CD14-positive monocyte (primary cell): ENCODE data around the gene ING2. TPM values are rescaled to one million over a fixed set of nuclear protein-coding genes. Genes with fewer than 3 reads are reported as not detected.

Experiments
- DNase-seq, 3 donors: peaks; one replicate each; pipeline ENCODE4 v3.0.0-alpha.2; 2011 to 2022
- H2AFZ ChIP-seq: 2 replicates; pipeline ENCODE4 v1.6.0; 2012; ENCODE audit warnings: mild to moderate bottlenecking, low read depth, low read length, inconsistent platforms; ENCODE audit not compliant: insufficient read depth, poor library complexity, severe bottlenecking
- H3K27ac ChIP-seq, 2 donors: 1 replicate in 1 of 2; 2 replicates in 1 of 2; pipeline ENCODE4 v1.5.1; 2012 to 2013; ENCODE audit warnings: low read length in 2 of 2, control low read depth in 1 of 2, inconsistent platforms in 1 of 2, low read depth in 1 of 2, mild to moderate bottlenecking in 1 of 2
- H3K27me3 ChIP-seq, 2 donors: one replicate each; pipeline versions ENCODE4 v1.6.0 to v1.6.1; 2011 to 2013; ENCODE audit warnings: low read length in 2 of 2; ENCODE audit not compliant: control insufficient read depth in 2 of 2, insufficient read depth in 2 of 2
- H3K36me3 ChIP-seq, 2 donors: replicated peaks in 1 of 2; 1 replicate in 1 of 2; 2 replicates in 1 of 2; pipeline versions ENCODE4 v1.5.1 to v1.6.1; 2012 to 2013; ENCODE audit warnings: low read length in 2 of 2, control low read depth in 1 of 2, inconsistent platforms in 1 of 2, mild to moderate bottlenecking in 1 of 2; ENCODE audit not compliant: insufficient read depth in 2 of 2, control insufficient read depth in 1 of 2
- H3K4me1 ChIP-seq, 2 donors: 1 replicate in 1 of 2; 2 replicates in 1 of 2; pipeline versions ENCODE4 v1.5.1 to v1.6.1; 2012 to 2013; ENCODE audit warnings: low read length in 2 of 2, control low read depth in 1 of 2, inconsistent platforms in 1 of 2, mild to moderate bottlenecking in 1 of 2, moderate library complexity in 1 of 2; ENCODE audit not compliant: insufficient read depth in 2 of 2, control insufficient read depth in 1 of 2
- H3K4me2 ChIP-seq: replicated peaks from 2 replicates; pipeline ENCODE3; 2012; ENCODE audit warnings: low read length, moderate library complexity, mild to moderate bottlenecking; ENCODE audit not compliant: poor library complexity, severe bottlenecking; ENCODE audit errors: extremely low read depth
- H3K4me3 ChIP-seq, 3 experiments: fragments of 200-600 bp in 1 of 3; sonication (generic) in 1 of 3; replicated peaks in 1 of 3; 1 replicate in 2 of 3; 2 replicates in 1 of 3; pipeline ENCODE4 v1.5.1; 2011 to 2013; ENCODE audit warnings: low read length in 3 of 3, mild to moderate bottlenecking in 3 of 3, control low read depth in 2 of 3, low read depth in 2 of 3, inconsistent platforms in 1 of 3, moderate library complexity in 1 of 3
- H3K79me2 ChIP-seq: 2 replicates; pipeline ENCODE4 v1.6.0; 2012; ENCODE audit warnings: mild to moderate bottlenecking, control low read depth, inconsistent platforms, low read length, moderate library complexity; ENCODE audit not compliant: insufficient read depth
- H3K9ac ChIP-seq: 2 replicates; pipeline ENCODE4 v1.6.0; 2017; ENCODE audit warnings: low read length, mild to moderate bottlenecking; ENCODE audit not compliant: insufficient read depth, poor library complexity, severe bottlenecking
- H3K9me3 ChIP-seq, 2 donors: replicated peaks in 1 of 2; 1 replicate in 1 of 2; 2 replicates in 1 of 2; pipeline versions ENCODE4 v1.5.1 to v1.6.1; 2012 to 2013; ENCODE audit warnings: low read length in 2 of 2, control low read depth in 1 of 2; ENCODE audit not compliant: control insufficient read depth in 1 of 2, insufficient read depth in 1 of 2
- H4K20me1 ChIP-seq: 2 replicates; pipeline ENCODE4 v1.6.0; 2012; ENCODE audit warnings: mild to moderate bottlenecking, low read length, control low read depth, moderate library complexity; ENCODE audit not compliant: insufficient read depth
- H3K27ac Mint-ChIP-seq, 7 donors: one replicate each; pipeline ENCODE4 v1.8.0; 2020; ENCODE audit warnings: mild to moderate bottlenecking in 7 of 7, mixed read lengths in 7 of 7, moderate library complexity in 6 of 7, inconsistent platforms in 2 of 7
- H3K27me3 Mint-ChIP-seq, 3 donors: one replicate each; pipeline ENCODE4 v1.8.0; 2021 to 2022; ENCODE audit warnings: low read depth in 3 of 3, mild to moderate bottlenecking in 3 of 3, mixed read lengths in 3 of 3, moderate library complexity in 3 of 3, inconsistent platforms in 1 of 3
- H3K36me3 Mint-ChIP-seq, 2 donors: one replicate each; pipeline ENCODE4 v1.8.0; 2020; ENCODE audit warnings: mixed read lengths in 2 of 2, inconsistent platforms in 1 of 2, mild to moderate bottlenecking in 1 of 2
- H3K4me1 Mint-ChIP-seq: one replicate; pipeline ENCODE4 v1.8.0; 2020; ENCODE audit warnings: mild to moderate bottlenecking, mixed read lengths
- H3K4me3 Mint-ChIP-seq, 2 donors: one replicate each; pipeline ENCODE4 v1.8.0; 2020; ENCODE audit warnings: mild to moderate bottlenecking in 2 of 2, mixed read lengths in 2 of 2, moderate library complexity in 1 of 2
- H3K9me3 Mint-ChIP-seq, 7 donors: one replicate each; pipeline ENCODE4 v1.8.0; 2020 to 2022; ENCODE audit warnings: mixed read lengths in 7 of 7, mild to moderate bottlenecking in 6 of 7, moderate library complexity in 6 of 7, inconsistent platforms in 2 of 7
- CTCF ChIP-seq: fragments of 200-600 bp; IDR thresholded peaks from one replicate; pipeline ENCODE4 v1.8.0; 2022; ENCODE audit warnings: antibody characterized with exemption, mild to moderate bottlenecking
- WGBS: methylation state at CpG from one replicate; pipeline ENCODE4 v1.1.5; 2013; ENCODE audit warnings: missing lambda C conversion rate; ENCODE audit not compliant: insufficient coverage; 5-methylcytosine and 5-hydroxymethylcytosine counted together
- intact Hi-C, 2 donors: fragments of 100-400 bp; cut with micrococcal nuclease; formaldehyde crosslinking; loops; one replicate each; pipeline versions ENCODE4 v1.15.0 to v1.15.1; 2023
- polyA plus RNA-seq, 3 donors: library from polyadenylated mRNA; depleted of rRNA in 1 of 3; unstranded in 2 of 3; stranded (reverse) in 1 of 3; fragments of 300-500 nt in 2 of 3; fragments of >200 nt in 1 of 3; fragmentation: Illumina TruSeq in 2 of 3; gene quantifications; 1 replicate in 2 of 3; 2 replicates in 1 of 3; pipeline ENCODE4 v1.2.3, GENCODE V29; 2012 to 2021

ING2 gene
- polyA plus RNA-seq, 3 donors, result 6.6 to 12.2 (median 10.5) TPM

GRCh38 chr4:183554878-183555585 lies 50.2 kb downstream of the ING2 start:
- H3K9me3 ChIP-seq, result peaks cover 0 to 12% of the 10 kb centered on the region in 2 donors
- H3K79me2 ChIP-seq, result no peaks in the 10 kb centered on the region
- no peak for DNase-seq
- Mint-ChIP-seq H3K36me3 (no peaks in the 10 kb centered on the region), H3K9me3 (peaks cover 3 to 17% (median 11%) of the 10 kb centered on the region in 7 donors), H3K27ac (peak overlapping the region in 1 of 7 donors; percentile 14), H3K4me1 (peaks cover 3% of the 10 kb centered on the region), H3K27me3 (peaks cover 0 to 6% (median 3%) of the 10 kb centered on the region in 3 donors), H3K4me3 (no peak overlapping the region)
- intact Hi-C loops, result no loop called here
- no peak overlapping the region for H2AFZ ChIP-seq
- H3K4me2 ChIP-seq, result no peak overlapping the region
- no peaks in the 10 kb centered on the region for H4K20me1 ChIP-seq
- WGBS, result 28% methylated on average over 2 of the region's 8 CpGs
- H3K27me3 ChIP-seq, result no peaks in the 10 kb centered on the region
- no peaks in the 10 kb centered on the region for H3K36me3 ChIP-seq
- no peak overlapping the region for H3K9ac ChIP-seq
- H3K27ac ChIP-seq, result no peak overlapping the region
- no peak overlapping the region for H3K4me3 ChIP-seq
- no peaks in the 10 kb centered on the region for H3K4me1 ChIP-seq
- TF ChIP-seq CTCF, result no peak

- H3K36me3 ChIP-seq, result no peaks in the 10 kb centered on the region
- H3K27me3 ChIP-seq, result no peaks in the 10 kb centered on the region
- H4K20me1 ChIP-seq, result no peaks in the 10 kb centered on the region
- H3K9ac ChIP-seq, result no peak overlapping the region
- 80% methylated on average over 1 of the region's 3 CpGs for WGBS
- no peak overlapping the region for H3K4me3 Mint-ChIP-seq
- no peak overlapping the region for H2AFZ ChIP-seq
- DNase-seq, result no peak
- H3K4me1 Mint-ChIP-seq, result peaks cover 3% of the 10 kb centered on the region
- peaks cover 3 to 14% (median 10%) of the 10 kb centered on the region in 7 donors for H3K9me3 Mint-ChIP-seq
- no peaks in the 10 kb centered on the region for H3K79me2 ChIP-seq
- H3K36me3 Mint-ChIP-seq, result no peaks in the 10 kb centered on the region
- no peaks in the 10 kb centered on the region for H3K4me1 ChIP-seq
- no peak overlapping the region for H3K27ac ChIP-seq
- no peak overlapping the region for H3K4me2 ChIP-seq
- no peak overlapping the region for H3K27ac Mint-ChIP-seq
- peaks cover 0 to 6% (median 2%) of the 10 kb centered on the region in 3 donors for H3K27me3 Mint-ChIP-seq
- intact Hi-C loops, result no loop called here
- H3K4me3 ChIP-seq, result no peak overlapping the region
- peaks cover 0 to 7% of the 10 kb centered on the region in 2 donors for H3K9me3 ChIP-seq
- TF ChIP-seq CTCF, result no peak
Observed at GRCh38 chr4:183556947-183557346, 52.1 kb downstream of the ING2 start.
